Endometrium (tissue), 2 donors: ENCODE measurements around the gene PPP4C.

Source experiments
- FAIRE-seq: peaks from 2 replicates; lab custom pipeline; 2012; peaks lifted over from hg19 to GRCh38; lab: Jason Lieb, UNC
- donor health status: control.
- donor health status: control.

Gene PPP4C

GRCh38 chr16:30054959-30055553, 20.7 kb upstream of the PPP4C start:
- FAIRE-seq = no peak

DNA sequence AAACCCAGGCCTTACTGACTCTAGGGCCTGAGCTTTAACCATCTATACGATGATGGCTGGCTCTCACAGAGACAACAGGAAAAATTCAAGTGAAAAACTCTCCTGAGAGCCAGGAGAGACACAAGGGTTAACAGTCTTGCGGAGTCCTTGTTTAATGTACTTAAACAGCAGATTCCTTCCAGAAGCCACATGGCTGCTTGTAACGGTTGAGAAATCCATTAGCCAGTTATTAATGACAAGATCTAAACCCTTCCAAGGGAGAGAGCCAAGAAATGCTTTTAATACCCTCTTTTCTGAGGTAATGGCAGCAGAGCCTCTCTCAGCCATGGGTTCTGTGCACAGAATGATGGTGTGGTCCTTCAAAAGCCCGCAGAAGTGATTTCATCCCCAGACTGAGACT, 15.4 kb upstream of the PPP4C start:
- FAIRE-seq = no peak

GRCh38 chr16:30060836-30061554, 14.8 kb upstream of the PPP4C start:
- no peak for FAIRE-seq

DNA sequence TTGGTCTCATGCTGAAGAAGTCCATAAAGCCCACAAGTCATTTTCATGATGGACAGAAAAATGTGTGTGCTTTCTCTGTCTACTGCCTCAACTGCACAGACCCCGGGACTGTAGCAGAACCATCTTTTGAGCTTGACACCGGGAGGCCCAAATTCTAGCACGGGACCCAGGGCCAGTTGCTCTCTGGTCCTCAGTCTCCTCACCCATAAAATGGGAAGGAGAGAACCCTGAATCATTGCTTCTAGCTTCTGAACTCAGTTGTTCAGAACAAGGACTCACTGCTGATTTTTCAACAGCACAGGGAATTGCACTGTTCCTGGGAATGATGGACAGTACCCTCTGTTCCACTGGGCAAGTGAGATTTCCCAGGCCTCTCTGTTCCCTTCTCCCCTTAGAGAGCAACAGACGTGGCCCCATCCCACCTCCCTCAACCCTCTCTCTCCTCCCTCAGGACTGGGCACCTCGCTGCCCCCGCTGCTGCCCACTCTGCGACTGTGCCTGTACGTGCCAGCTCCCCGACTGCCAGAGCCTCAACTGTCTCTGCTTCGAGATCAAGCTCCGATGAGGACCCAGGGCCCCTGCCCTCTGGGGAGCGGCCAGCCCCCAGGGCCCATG, 12.4 kb upstream of the PPP4C start:
- FAIRE-seq = no peak

- no peak for FAIRE-seq
Measured at GRCh38 chr16:30063893-30064728, 11.7 kb upstream of the PPP4C start.

DNA sequence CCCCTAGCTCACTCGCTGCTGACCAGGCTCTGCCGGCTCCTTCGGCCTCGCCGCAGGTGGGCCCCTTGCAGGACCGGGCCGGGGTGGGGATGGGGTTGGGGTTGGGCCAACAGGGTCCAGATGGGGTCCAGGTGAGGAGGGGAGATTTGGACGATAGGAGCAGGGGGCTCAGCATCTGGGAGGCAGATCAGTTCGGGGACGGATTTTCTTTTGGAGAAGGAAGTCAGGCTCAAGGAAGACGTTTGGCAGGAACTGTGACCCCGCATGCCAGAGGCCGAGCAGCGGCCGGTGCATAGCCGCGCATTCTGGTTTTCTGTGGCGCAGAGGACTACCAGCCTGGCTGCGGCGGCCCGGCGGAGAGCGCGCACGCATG, 11.1 kb upstream of the PPP4C start:
- no peak for FAIRE-seq

GRCh38 chr16:30065102-30065942, 10.5 kb upstream of the PPP4C start, which contains the start of gene ALDOA:
Gene ALDOA, plus strand, starts transcription at chr16:30065760. Its CDS starts 1,138 bp downstream, at chr16:30066898.
- FAIRE-seq = peak; percentile 68

DNA sequence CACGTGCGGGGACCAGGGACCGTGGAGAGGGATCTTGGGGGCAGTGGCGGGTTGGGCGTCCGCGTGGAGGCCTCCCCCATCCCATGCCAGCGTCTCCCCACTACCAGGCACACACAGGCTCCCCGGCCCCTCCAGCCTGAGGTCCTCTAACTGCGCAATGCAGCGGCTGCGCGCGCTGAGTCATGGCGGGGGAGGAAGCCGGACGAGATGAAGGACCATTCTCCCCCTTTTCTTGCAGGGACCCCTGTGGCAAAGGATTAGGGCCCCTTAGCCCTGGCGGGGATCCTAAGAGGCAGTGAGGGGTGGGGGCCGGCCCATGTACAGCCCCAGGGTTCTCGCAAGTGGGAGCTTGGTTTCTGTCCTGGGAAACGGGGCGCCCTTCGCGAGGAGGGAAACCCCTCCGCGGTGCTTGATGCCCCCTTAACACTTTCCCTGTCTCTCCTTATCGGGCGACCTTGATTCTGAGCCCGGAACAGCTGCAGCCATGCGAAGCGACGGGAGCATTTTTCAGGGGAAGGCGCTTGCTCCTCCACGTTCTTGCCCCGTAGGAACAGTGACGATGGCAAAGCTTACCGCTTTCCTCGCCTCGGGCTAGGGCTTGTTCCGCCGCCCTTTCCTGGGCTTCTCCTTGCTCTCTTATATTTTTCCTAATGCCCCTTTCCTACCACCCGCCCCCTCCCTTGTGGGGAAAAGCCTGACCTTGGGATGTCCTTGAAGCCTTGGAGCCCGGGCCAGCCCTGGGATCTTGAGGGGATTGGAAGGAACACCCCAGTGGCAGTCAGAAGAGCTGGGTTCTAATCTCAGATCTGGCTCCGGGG, 9.6 kb upstream of the PPP4C start:
- FAIRE-seq = no peak

DNA sequence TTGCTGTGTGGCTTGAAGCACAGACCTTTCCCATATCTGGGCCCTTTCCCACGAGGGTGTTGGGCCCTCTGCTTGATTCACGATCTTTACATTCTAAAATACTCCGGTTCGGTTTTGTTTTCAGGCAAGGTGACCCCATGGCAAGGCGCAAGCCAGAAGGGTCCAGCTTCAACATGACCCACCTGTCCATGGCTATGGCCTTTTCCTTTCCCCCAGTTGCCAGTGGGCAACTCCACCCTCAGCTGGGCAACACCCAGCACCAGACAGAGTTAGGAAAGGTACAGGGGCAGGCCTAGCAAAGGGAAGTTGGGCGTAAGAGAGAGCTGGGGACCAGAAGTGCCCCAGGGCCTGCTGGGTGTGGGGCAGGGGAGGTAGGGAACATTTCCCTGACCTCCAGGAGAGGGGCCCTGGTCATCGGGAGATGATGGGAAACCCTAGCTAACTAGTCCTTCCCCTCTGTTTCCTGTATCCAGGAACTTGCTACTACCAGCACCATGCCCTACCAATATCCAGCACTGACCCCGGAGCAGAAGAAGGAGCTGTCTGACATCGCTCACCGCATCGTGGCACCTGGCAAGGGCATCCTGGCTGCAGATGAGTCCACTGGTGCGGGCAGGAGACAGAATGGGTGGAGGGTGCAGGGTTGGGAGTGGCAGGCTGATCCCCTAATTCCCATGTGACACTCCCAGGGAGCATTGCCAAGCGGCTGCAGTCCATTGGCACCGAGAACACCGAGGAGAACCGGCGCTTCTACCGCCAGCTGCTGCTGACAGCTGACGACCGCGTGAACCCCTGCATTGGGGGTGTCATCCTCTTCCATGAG, 8.8 kb upstream of the PPP4C start:
- FAIRE-seq = no peak

GRCh38 chr16:30067584-30067916, 8.2 kb upstream of the PPP4C start:
- FAIRE-seq = no peak

DNA sequence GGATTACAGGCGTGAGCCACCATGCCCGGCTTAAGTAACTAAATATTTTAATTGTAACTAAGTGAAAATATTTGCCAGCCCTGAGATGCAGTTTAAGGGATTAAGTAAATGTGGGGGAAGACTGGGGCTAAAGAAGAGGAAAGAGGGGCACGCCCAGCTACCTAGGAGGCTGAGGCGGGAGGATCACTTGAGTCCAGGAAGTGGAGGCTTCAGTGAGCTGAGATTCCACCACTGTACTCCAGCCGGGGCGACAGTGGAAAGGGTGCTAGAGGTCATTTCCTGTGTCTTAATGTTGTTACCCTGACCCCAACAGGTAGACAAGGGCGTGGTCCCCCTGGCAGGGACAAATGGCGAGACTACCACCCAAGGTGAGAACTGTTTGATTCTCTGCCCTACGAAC, 7.5 kb upstream of the PPP4C start:
- no peak for FAIRE-seq

GRCh38 chr16:30068750-30069610, 6.8 kb upstream of the PPP4C start:
- FAIRE-seq = no peak

DNA sequence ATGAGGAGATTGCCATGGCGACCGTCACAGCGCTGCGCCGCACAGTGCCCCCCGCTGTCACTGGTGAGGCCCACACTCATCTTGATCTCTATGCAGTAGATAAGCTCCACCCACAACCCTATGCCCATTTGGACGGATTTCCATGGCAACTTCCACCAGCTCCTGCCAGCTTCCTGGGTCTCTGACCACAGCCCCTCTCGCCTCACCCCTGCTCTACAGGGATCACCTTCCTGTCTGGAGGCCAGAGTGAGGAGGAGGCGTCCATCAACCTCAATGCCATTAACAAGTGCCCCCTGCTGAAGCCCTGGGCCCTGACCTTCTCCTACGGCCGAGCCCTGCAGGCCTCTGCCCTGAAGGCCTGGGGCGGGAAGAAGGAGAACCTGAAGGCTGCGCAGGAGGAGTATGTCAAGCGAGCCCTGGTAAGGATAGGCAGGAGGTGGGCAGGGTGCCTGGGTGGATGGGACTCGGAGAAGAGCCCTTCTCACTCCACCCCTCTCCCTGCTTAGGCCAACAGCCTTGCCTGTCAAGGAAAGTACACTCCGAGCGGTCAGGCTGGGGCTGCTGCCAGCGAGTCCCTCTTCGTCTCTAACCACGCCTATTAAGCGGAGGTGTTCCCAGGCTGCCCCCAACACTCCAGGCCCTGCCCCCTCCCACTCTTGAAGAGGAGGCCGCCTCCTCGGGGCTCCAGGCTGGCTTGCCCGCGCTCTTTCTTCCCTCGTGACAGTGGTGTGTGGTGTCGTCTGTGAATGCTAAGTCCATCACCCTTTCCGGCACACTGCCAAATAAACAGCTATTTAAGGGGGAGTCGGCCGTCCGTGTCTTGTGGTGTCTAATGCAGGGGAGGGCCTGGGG, 6.0 kb upstream of the PPP4C start:
- no peak for FAIRE-seq

DNA sequence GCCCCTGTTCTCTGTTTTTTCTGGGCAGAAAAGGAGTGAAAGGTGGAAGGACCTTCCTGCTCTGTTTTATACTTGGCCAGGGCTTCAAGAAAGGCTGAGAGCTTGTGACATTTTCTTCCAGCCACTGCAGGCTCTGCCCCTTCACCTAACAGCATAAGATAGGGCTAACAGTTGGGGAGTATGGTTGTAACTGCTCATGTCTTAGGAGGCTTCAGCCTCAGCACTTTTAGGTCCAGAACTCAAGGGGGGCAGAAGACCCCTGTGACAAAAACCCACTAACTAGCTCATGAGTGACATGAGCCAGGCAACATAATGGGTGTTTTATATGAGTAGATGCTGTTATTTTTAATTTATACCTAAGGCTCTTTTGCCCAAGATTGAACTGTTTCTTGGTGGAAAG, 5.3 kb upstream of the PPP4C start:
- FAIRE-seq = no peak

DNA sequence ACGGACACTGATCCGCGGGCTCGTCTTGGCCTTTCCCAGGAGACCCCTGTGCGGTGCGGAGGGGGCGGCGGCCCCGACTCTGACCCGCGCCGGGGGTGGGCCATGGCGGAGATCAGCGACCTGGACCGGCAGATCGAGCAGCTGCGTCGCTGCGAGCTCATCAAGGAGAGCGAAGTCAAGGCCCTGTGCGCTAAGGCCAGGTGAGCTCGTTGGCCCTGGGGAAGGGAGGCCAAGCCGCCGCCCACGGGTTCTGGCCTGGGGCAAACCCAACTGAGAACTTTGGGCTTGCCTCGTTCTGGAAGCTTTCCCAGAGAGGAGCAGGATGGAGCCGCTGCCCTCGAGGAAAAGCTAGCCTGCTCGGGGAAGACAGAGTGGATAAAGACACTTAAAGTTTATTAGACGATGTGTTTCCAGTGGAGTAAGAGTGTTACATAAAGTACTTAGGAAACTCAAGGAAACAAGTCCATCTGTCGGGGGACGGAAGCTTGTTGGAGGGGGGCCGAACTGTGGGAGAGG, 540 bp downstream of the PPP4C start:
- FAIRE-seq = no peak

- FAIRE-seq = no peak
Measured at GRCh38 chr16:30077656-30078055, 1.9 kb downstream of the PPP4C start.

- no peak for FAIRE-seq
Measured at GRCh38 chr16:30078744-30079143, 3.0 kb downstream of the PPP4C start.

DNA sequence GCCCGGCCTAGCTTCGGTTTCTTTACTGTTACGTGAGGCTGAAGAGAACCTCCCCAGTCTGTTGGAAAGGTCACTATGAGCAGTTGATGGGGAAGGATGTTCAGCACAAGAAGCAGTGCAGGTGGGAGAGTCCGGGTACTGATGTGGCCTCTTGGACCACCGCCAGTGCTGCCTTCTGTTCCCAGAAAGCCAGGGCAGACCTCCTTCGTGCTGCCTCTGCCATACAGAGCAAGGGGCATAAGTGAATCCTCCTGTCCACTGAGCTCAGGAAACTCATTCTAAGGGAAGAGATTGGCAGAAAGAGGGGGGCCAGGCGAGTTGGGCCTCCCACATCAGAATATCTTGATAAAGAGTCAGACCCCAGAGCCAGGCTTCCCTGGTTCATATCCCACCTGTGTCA, 3.7 kb downstream of the PPP4C start:
- no peak for FAIRE-seq
